GM18867 (cell line): Measurements from ENCODE around the gene SULT6B1.
"Not testable (repeated sequence)": the region's sequence is repeated elsewhere in the genome, so short reads cannot be mapped to it uniquely, and the experiment has no call there.

ENCODE experiments used
- ATAC-seq: cut with Tn5 transposase; IDR thresholded peaks from one replicate; pipeline ENCODE4 v1.9.1; 2021; ENCODE audit warnings: mild to moderate bottlenecking, moderate library complexity; ENCODE audit not compliant: unreplicated experiment

SULT6B1 gene

GRCh38 chr2:37196320-37197195, 8.1 kb upstream of the SULT6B1 start, which contains the start of gene CEBPZOS:
TSS of gene CEBPZOS (plus strand) at chr2:37196496. CDS start at chr2:37199705, 3,209 bp downstream.
- ATAC-seq, result peak; percentile 77

GRCh38 chr2:37195862-37196319, 7.4 kb upstream of the SULT6B1 start:
- not testable (repeated sequence) for ATAC-seq

GRCh38 chr2:37192551-37192950, 4.1 kb upstream of the SULT6B1 start:
- no peak for ATAC-seq

- ATAC-seq, result no peak
These were observed 3.3 kb upstream of the SULT6B1 start for GRCh38 chr2:37191747-37192146.

- ATAC-seq, result no peak
These were observed 2.8 kb upstream of the SULT6B1 start for GRCh38 chr2:37191253-37191652.

GRCh38 chr2:37190290-37190689, 1.8 kb upstream of the SULT6B1 start:
- no peak for ATAC-seq

- no peak for ATAC-seq
These were observed 1.1 kb upstream of the SULT6B1 start for GRCh38 chr2:37189452-37190153.

GRCh38 chr2:37181726-37182684, 6.5 kb downstream of the SULT6B1 start:
- no peak for ATAC-seq

- ATAC-seq, result no peak
These were observed 7.8 kb downstream of the SULT6B1 start for GRCh38 chr2:37180640-37181039.

- ATAC-seq, result no peak
These were observed 8.3 kb downstream of the SULT6B1 start for GRCh38 chr2:37180006-37180639.

- no peak for ATAC-seq
These were observed 14.7 kb downstream of the SULT6B1 start for GRCh38 chr2:37173741-37174140.

GRCh38 chr2:37171624-37171950, 16.9 kb downstream of the SULT6B1 start:
- ATAC-seq, result no peak

- ATAC-seq, result no peak
These were observed 20.1 kb downstream of the SULT6B1 start for GRCh38 chr2:37168217-37168981.

- ATAC-seq, result no peak
These were observed 20.8 kb downstream of the SULT6B1 start for GRCh38 chr2:37167636-37168180.

GRCh38 chr2:37164757-37165156, 23.7 kb downstream of the SULT6B1 start:
- ATAC-seq, result no peak

- ATAC-seq, result peak; percentile 90
These were observed 31.4 kb downstream of the SULT6B1 start, which contains the start of gene EIF2AK2 for GRCh38 chr2:37156857-37157714. TSS of gene EIF2AK2 (minus strand) at chr2:37156980. CDS start at chr2:37147806, 9,174 bp downstream.

GRCh38 chr2:37156071-37156856, 32.2 kb downstream of the SULT6B1 start:
- ATAC-seq, result peak; percentile 24

- ATAC-seq, result no peak
These were observed 33.7 kb downstream of the SULT6B1 start for GRCh38 chr2:37154785-37155184.
